GM12878 (cell line): Measurements from ENCODE around the gene ACTBL2. TPM values are rescaled to one million over a fixed set of nuclear protein-coding genes. Genes with fewer than 3 reads are reported as not detected.

Experiments
- ATAC-seq: fragments of 200-7000 bp; cut with Tn5 transposase; 3 replicates; pipeline ENCODE4 v1.9.1; 2020; ENCODE audit warnings: mild to moderate bottlenecking, moderate library complexity
- BruUV-seq: library from RNA; stranded (reverse); fragments of 400-500 nt; replicated peaks from 2 replicates; lab custom pipeline; 2021; lab: Mats Ljungman, UMichigan
- CTCF ChIA-PET: fragments of 300-600 bp; sonication (Branson Sonifier 250); formaldehyde crosslinking; extraction: SDS; loops from one replicate; lab custom pipeline; 2021; ENCODE audit warnings: inconsistent platforms; lab: Yijun Ruan, JAX
- POLR2A ChIA-PET: fragments of 350-600 bp; formaldehyde crosslinking; extraction: SDS; loops from one replicate; lab custom pipeline; 2021; ENCODE audit warnings: inconsistent platforms; lab: Charles Lee
- RAD21 ChIA-PET: fragments of 300-600 bp; sonication (Branson Sonifier 250); formaldehyde crosslinking; loops from one replicate; lab custom pipeline; 2023; ENCODE audit warnings: antibody characterized with exemption; ENCODE audit not compliant: unreplicated experiment; lab: Charles Lee
- SMC1A ChIA-PET: fragments of 300-600 bp; sonication (Branson Sonifier 250); formaldehyde crosslinking; loops from one replicate; lab custom pipeline; 2023; ENCODE audit not compliant: unreplicated experiment, uncharacterized antibody; lab: Charles Lee
- DNase-seq: peaks from one replicate; pipeline ENCODE4 v3.0.0-alpha.2; 2011; ENCODE audit warnings: low read depth, low spot score
- FAIRE-seq: peaks from 3 replicates; lab custom pipeline; 2011; peaks lifted over from hg19 to GRCh38; lab: Jason Lieb, UNC
- H2AFZ ChIP-seq: 2 replicates; pipeline ENCODE4 v1.6.0; 2011; ENCODE audit warnings: low read depth, low read length, control low read depth; ENCODE audit not compliant: control insufficient read depth
- H3K27ac ChIP-seq: 2 replicates; pipeline ENCODE4 v1.5.1; 2011; ENCODE audit warnings: control low read depth; ENCODE audit not compliant: control insufficient read depth, insufficient read depth
- H3K27me3 ChIP-seq, 2 experiments: replicated peaks in 1 of 2; 2 replicates each; pipeline versions ENCODE4 v1.6.0 to v1.6.1; 2011; ENCODE audit warnings: low read length in 1 of 2; ENCODE audit not compliant: control insufficient read depth in 2 of 2, insufficient read depth in 2 of 2
- H3K36me3 ChIP-seq, 2 experiments: 2 replicates each; pipeline ENCODE4 v1.5.1; 2011; ENCODE audit warnings: low read length in 1 of 2; ENCODE audit not compliant: control insufficient read depth in 2 of 2, insufficient read depth in 2 of 2
- H3K4me1 ChIP-seq: 2 replicates; pipeline ENCODE4 v1.6.1; 2011; ENCODE audit warnings: mild to moderate bottlenecking, low read length, moderate library complexity, mixed read lengths; ENCODE audit not compliant: control insufficient read depth, insufficient read depth
- H3K4me2 ChIP-seq: 2 replicates; pipeline ENCODE4 v1.6.0; 2011; ENCODE audit warnings: control low read depth; ENCODE audit not compliant: control insufficient read depth, insufficient read depth
- H3K4me3 ChIP-seq: fragments of 200-600 bp; sonication (generic); 2 replicates; pipeline ENCODE4 v1.5.1; 2016
- H3K79me2 ChIP-seq: 2 replicates; pipeline ENCODE4 v1.6.0; 2011; ENCODE audit warnings: low read length; ENCODE audit not compliant: control insufficient read depth, insufficient read depth
- H3K9ac ChIP-seq: 2 replicates; pipeline ENCODE4 v1.8.0; 2011; ENCODE audit warnings: low read length, control low read depth, mixed read lengths; ENCODE audit not compliant: control insufficient read depth, insufficient read depth
- H3K9me3 ChIP-seq: replicated peaks from 3 replicates; pipeline ENCODE4 v1.5.1; 2011; ENCODE audit warnings: mild to moderate bottlenecking, low read length; ENCODE audit not compliant: control insufficient read depth, insufficient read depth
- H4K20me1 ChIP-seq: 2 replicates; pipeline ENCODE4 v1.6.0; 2011; ENCODE audit not compliant: control insufficient read depth, insufficient read depth
- FOXK2 ChIP-seq: fragments of 450-650 bp; IDR thresholded peaks from 2 replicates; pipeline ENCODE4 v1.6.1; 2017; ENCODE audit warnings: mild to moderate bottlenecking, moderate library complexity
- RUNX3 ChIP-seq: IDR thresholded peaks from 2 replicates; pipeline ENCODE4 v1.6.1; 2012; ENCODE audit warnings: low read length, inconsistent platforms
- SREBF2 ChIP-seq: IDR thresholded peaks from 2 replicates; pipeline ENCODE4 v1.6.1; 2012; ENCODE audit warnings: mild to moderate bottlenecking, low read length
- WRNIP1 ChIP-seq: IDR thresholded peaks from 2 replicates; pipeline ENCODE4 v1.6.1; 2011; ENCODE audit warnings: low read depth, low read length, improper control_type of control experiment, borderline replicate concordance
- YBX1 ChIP-seq: fragments of 450-650 bp; IDR thresholded peaks from 2 replicates; pipeline ENCODE4 v1.6.1; 2016; ENCODE audit warnings: antibody characterized with exemption
- ZBTB40 ChIP-seq: fragments of 450-650 bp; IDR thresholded peaks from 2 replicates; pipeline ENCODE4 v1.6.1; 2016; ENCODE audit warnings: mild to moderate bottlenecking, moderate library complexity, borderline replicate concordance
- WGBS: methylation state at CpG from one replicate; pipeline ENCODE4 v1.1.6; 2016; ENCODE audit warnings: low lambda C conversion rate; ENCODE audit not compliant: insufficient replicate concordance, insufficient coverage; ENCODE audit errors: missing lambda C conversion rate; 5-methylcytosine and 5-hydroxymethylcytosine counted together
- in situ Hi-C: fragments of 300-500 bp; cut with MboI; formaldehyde crosslinking; loops from 9 replicates; pipeline ENCODE4 v1.14.3; 2018; ENCODE audit warnings: mixed read lengths
- intact Hi-C: fragments of 100-400 bp; cut with micrococcal nuclease; formaldehyde crosslinking; loops from one replicate; pipeline ENCODE4 v1.14.2; 2022; ENCODE audit not compliant: unreplicated experiment
- polyA plus RNA-seq, 11 experiments: library from polyadenylated mRNA; depleted of rRNA in 4 of 11; unstranded in 6 of 11; stranded (reverse) in 5 of 11; fragments of >200 nt; fragmentation: Nextera tagmentation in 4 of 11; fragmentation: Illumina TruSeq in 1 of 11; extraction: Ambion mirVana in 4 of 11; extraction: Trizol in 1 of 11; gene quantifications; 1 replicate in 1 of 11; 2 replicates in 10 of 11; pipeline versions ENCODE4 v1.2.1 to v1.2.3, GENCODE V29; 2011 to 2016; ENCODE audit warnings: inconsistent platforms in 2 of 11, missing spikeins in 2 of 11, low read depth in 1 of 11
- total RNA-seq, 4 experiments: library from RNA; depleted of rRNA in 3 of 4; stranded (reverse); fragments of >200 nt in 3 of 4; fragmentation: Illumina TruSeq in 1 of 4; extraction: Trizol in 1 of 4; gene quantifications; 2 replicates each; pipeline versions ENCODE4 v1.2.1 to v1.2.3, GENCODE V29; 2013 to 2021

The ACTBL2 gene
- total and polyA plus RNA-seq, 10 of the 15 experiments (the other 5 are each of a cell fraction or from before 2014, with no cell fraction given) = 0.04 to 0.06 (median 0.04) TPM; not detected in 7

GRCh38 chr5:57448751-57449150 lies 33.9 kb downstream of the ACTBL2 start:
- Histone ChIP-seq H3K79me2 (no peaks in the 10 kb centered on the region), H4K20me1 (no peaks in the 10 kb centered on the region), H3K36me3 (no peaks in the 10 kb centered on the region), H3K4me1 (no peaks in the 10 kb centered on the region; the same call in 1 of the 2 replicates), H3K27me3 (no peaks in the 10 kb centered on the region), H3K4me2 (no peak overlapping the region), H3K4me3 (no peak overlapping the region), H3K9me3 (no peaks in the 10 kb centered on the region), H3K27ac (no peak overlapping the region), H2AFZ (no peak overlapping the region), H3K9ac (no peak overlapping the region)
- in situ Hi-C loops (no loop called here), intact Hi-C loops (no loop called here)
- SMC1A ChIA-PET = interaction anchor here (1.1 to 1.6 kb wide), 3 partner anchors 9 to 110 kb away, joined by 3 to 4 read pairs (median 4); no protein-coding TSS in a partner anchor
- ATAC-seq (no peak), DNase-seq (no peak), FAIRE-seq (no peak)
- WGBS = 13% methylated on average over 1 of the region's 1 CpG
- POLR2A ChIA-PET = no interaction called here
- CTCF ChIA-PET = interaction anchor here (1.2 kb wide), 1 partner anchor 17 kb away, joined by 3 read pairs; no protein-coding TSS in a partner anchor
- BruUV-seq = no TSS peak
- TF ChIP-seq ZBTB40 (no peak), FOXK2 (no peak), YBX1 (no peak), SREBF2 (no peak), RUNX3 (no peak), WRNIP1 (no peak)
- RAD21 ChIA-PET = no interaction called here
